ENCODE measurements around the gene ASPDH.

ASPDH gene

GRCh38 chr19:50553134-50553703 is 39.5 kb upstream of the ASPDH start:
- no peak for TF ChIP-seq CTCF (IDR thresholded peaks at IDR 0.05; ENCODE audit: low read depth, low read length, missing control alignments)
- Histone ChIP-seq H3K27ac (no peak overlapping the region), H3K27me3 (replicated peaks) (peaks cover 31% of the 10 kb centered on the region), H3K36me3 (replicated peaks) (no peaks in the 10 kb centered on the region), H3K4me3 (ENCODE audit: low read depth, low read length) (no peak overlapping the region)
- in situ Hi-C loops (cut with HindIII; ENCODE audit: low pct_ligation_motif_present, low sequenced_read_pairs): no loop called here
- DNase-seq: no peak

GRCh38 chr19:50552540-50552939 is 38.8 kb upstream of the ASPDH start:
- no peak for TF ChIP-seq CTCF (IDR thresholded peaks at IDR 0.05; ENCODE audit: low read depth, low read length, missing control alignments)
- peaks cover 31% of the 10 kb centered on the region for H3K27me3 ChIP-seq (replicated peaks)
- in situ Hi-C loops (cut with HindIII; ENCODE audit: low pct_ligation_motif_present, low sequenced_read_pairs): no loop called here
- no peak overlapping the region for H3K27ac ChIP-seq
- H3K36me3 ChIP-seq (replicated peaks): no peaks in the 10 kb centered on the region
- no peak overlapping the region for H3K4me3 ChIP-seq (ENCODE audit: low read depth, low read length)
- no peak for DNase-seq

- in situ Hi-C loops (cut with HindIII; ENCODE audit: low pct_ligation_motif_present, low sequenced_read_pairs): no loop called here
- H3K4me3 ChIP-seq (ENCODE audit: low read depth, low read length): no peak overlapping the region
- no peak for TF ChIP-seq CTCF (IDR thresholded peaks at IDR 0.05; ENCODE audit: low read depth, low read length, missing control alignments)
- no peaks in the 10 kb centered on the region for H3K36me3 ChIP-seq (replicated peaks)
- no peak for DNase-seq
- H3K27me3 ChIP-seq (replicated peaks): peaks cover 25% of the 10 kb centered on the region
- no peak overlapping the region for H3K27ac ChIP-seq
Measured at GRCh38 chr19:50551715-50552187, 38.0 kb upstream of the ASPDH start.

GRCh38 chr19:50551034-50551714 is 37.5 kb upstream of the ASPDH start:
- in situ Hi-C loops (cut with HindIII; ENCODE audit: low pct_ligation_motif_present, low sequenced_read_pairs): no loop called here
- Histone ChIP-seq H3K4me3 (ENCODE audit: low read depth, low read length) (no peak overlapping the region), H3K27ac (no peak overlapping the region), H3K27me3 (replicated peaks) (peaks cover 25% of the 10 kb centered on the region), H3K36me3 (replicated peaks) (no peaks in the 10 kb centered on the region)
- no peak for TF ChIP-seq CTCF (IDR thresholded peaks at IDR 0.05; ENCODE audit: low read depth, low read length, missing control alignments)
- no peak for DNase-seq

- DNase-seq: no peak
- in situ Hi-C loops (cut with HindIII; ENCODE audit: low pct_ligation_motif_present, low sequenced_read_pairs): no loop called here
- H3K27ac ChIP-seq: no peak overlapping the region
- TF ChIP-seq CTCF (IDR thresholded peaks at IDR 0.05; ENCODE audit: low read depth, low read length, missing control alignments): no peak
- peaks cover 25% of the 10 kb centered on the region for H3K27me3 ChIP-seq (replicated peaks)
- H3K36me3 ChIP-seq (replicated peaks): no peaks in the 10 kb centered on the region
- no peak overlapping the region for H3K4me3 ChIP-seq (ENCODE audit: low read depth, low read length)
Measured at GRCh38 chr19:50550594-50550966, 36.9 kb upstream of the ASPDH start.

Measured in brain microvascular endothelial cell (primary cell).